Measurements from ENCODE around the gene ATP6V0A1.
"Not testable (repeated sequence)": the region's sequence is repeated elsewhere in the genome, so short reads cannot be mapped to it uniquely, and the experiment has no call there.

The ATP6V0A1 gene

GRCh38 chr17:42438600-42439567 is 19.8 kb upstream of the ATP6V0A1 start:
- peak in 1 of 3 experiments; percentile 23 for DNase-seq

- no peak for DNase-seq
Measured at GRCh38 chr17:42441371-42442195, 17.1 kb upstream of the ATP6V0A1 start.

DNA sequence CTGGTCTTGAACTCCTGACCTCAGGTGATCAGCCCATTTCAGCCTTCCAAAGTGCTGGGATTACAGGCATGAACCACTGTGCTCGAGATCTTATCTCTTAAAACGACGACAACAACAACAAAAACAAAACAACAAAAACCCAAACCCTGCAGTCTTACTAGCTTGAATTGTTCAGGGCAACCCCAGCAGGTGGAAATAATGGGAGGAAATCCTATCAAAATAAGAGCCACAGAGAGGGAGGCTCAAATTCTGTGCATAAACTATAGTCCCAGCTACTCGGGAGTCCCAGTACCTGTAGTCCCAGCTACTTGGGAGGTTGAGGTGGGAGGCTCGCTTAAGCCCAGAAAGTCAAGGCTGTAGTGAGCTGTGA is 16.5 kb upstream of the ATP6V0A1 start:
- DNase-seq = no peak

GRCh38 chr17:42449176-42449575 is 9.5 kb upstream of the ATP6V0A1 start:
- DNase-seq = not testable (repeated sequence)

GRCh38 chr17:42449838-42450237 is 8.8 kb upstream of the ATP6V0A1 start:
- DNase-seq = not testable (repeated sequence)

DNA sequence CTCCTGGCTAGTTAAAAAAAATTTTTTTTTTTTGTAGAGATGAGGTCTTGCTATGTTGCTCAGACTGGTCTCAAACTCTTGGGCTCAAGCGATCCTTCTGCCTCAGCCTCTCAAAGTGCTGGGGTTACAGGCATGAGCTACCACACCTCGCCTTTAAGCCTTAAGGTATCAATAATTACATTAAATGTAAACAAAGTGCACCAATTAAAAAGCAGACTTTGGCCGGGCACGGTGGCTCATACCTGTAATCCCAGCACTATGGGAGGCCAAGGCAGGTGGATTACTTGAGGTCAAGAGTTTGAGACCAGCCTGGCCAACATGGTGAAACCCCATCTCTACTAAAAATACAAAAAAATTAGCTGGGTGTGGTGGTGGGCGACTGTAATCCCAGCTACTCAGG is 7.4 kb upstream of the ATP6V0A1 start:
- not testable (repeated sequence) for DNase-seq

- no peak for DNase-seq
Measured at GRCh38 chr17:42453439-42453838, 5.2 kb upstream of the ATP6V0A1 start.

GRCh38 chr17:42454987-42455386 is 3.7 kb upstream of the ATP6V0A1 start:
- not testable (repeated sequence) for DNase-seq

GRCh38 chr17:42456223-42457106 is 2.2 kb upstream of the ATP6V0A1 start:
- DNase-seq = no peak

- DNase-seq = no peak
Measured at GRCh38 chr17:42457107-42457792, 1.4 kb upstream of the ATP6V0A1 start.

GRCh38 chr17:42459256-42459800 is 650 bp downstream of the ATP6V0A1 start:
- peak; percentile 24 to 75 (median 55) for DNase-seq

DNA sequence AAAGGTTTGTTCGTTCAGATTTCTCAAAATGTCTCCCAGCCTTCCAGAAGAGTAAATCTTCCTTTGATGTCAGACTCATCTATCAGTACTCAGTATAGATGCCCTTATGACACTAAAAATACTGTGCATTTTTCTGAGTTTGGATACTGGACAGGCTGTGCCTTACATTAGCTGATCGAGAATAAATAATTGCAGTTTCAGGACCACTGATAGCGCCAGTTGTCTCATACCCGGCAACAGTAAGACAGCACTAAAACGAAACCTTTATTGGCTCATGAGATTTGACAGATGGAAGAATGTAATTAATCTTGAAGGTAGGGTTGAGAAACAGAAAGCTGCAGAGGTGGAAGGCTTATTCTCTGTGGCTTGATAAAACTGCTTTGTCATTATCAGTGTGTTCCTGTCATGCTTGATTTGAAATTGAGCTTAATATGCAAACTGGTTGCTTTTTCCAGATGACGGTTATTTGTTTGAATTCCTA is 1.2 kb downstream of the ATP6V0A1 start:
- peak in 2 of 3 experiments; percentile 19 to 52 for DNase-seq

- DNase-seq = no peak
Measured at GRCh38 chr17:42460371-42460770, 1.7 kb downstream of the ATP6V0A1 start.

DNA sequence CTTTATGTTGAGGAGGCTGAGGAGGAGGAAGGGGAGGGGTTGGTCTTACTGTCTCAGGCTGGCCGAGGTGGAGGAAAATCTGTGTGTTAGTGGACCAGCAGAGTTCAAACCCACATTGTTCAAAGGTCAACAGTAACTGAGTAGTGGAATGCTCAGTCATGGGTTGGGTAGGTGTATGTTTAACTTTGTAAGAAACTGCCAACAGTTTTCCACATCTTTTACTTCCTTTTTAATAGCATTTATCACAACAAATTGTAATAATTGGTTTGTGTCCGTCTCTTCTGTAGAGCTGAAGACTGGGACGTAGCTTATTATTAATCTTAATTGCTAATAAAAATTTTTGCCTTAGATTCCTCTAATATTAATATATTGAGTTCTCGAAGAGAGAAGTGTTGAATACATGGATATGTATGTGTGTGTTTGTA is 5.3 kb downstream of the ATP6V0A1 start:
- DNase-seq = no peak

DNA sequence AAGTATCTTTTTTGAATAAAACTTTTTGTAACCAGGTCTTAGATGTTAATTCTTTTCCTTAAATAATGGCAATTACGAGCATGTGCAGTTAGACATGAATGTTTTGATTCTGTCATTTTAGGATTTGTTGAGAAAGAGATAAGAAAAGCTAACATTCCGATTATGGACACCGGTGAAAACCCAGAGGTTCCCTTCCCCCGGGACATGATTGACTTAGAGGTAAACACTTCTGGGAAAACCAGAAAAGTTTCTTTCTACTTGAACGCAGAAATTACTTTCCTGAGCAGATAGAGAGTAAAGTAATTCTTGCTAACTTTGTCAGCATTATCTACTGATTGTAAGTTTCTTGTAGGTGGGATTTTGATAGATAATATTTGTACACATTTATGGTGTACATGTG is 9.2 kb downstream of the ATP6V0A1 start:
- DNase-seq = no peak

DNA sequence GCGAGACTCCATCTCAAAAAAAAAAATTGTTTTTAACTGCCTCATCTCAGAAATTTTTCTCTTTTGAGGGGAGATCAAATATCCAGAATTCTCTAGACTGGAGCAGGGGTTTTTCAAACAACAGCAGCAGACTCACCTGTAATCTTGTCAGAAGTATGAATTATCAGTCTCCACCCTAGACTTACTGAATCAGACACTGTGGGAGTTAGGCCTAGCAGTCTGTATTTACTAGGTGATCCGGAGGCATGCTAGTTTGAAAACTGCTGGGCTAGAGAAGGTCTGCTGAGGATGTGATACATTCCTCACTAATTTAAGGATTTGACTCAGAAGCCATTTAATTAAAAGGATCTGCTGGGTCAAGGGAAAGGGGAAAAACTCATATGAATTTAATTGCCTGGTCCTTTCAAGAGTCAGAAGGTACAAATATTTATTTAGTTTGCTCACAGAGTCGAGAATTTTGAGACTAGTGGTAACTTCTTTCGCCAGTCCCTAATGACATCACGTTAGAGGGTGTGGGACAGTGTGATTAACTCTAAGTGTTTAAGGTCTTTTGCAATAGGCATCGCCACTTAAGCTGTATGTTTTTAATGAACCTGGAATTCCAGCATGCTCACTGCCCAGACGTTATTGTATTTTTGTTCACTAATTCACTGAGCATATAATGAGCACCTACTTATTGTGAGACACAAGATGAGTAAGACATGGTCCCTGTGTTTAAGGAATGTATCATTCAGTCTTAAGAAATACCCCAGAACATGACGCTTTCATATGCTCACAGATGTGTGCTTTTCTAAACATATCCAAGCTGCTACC is 14.2 kb downstream of the ATP6V0A1 start:
- DNase-seq = no peak

DNA sequence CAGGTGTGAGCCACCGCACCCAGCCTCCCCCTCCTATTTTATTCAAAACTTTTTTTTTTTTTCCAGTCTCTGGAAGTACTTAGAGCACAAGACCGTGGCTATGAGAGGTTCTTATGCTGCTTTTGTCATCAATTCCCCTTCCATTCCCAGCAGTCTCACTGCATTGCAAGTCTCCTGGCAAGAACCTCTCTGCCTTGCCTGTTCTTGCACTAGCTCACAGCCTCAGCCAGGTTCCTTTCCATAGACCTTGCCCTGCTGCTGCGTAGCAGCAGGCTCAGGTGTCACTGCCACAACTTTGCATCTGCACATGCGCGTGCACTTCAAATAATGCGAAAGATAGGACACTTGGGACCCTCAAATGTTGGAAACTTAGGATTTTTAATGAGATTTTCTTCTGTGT is 15.6 kb downstream of the ATP6V0A1 start:
- DNase-seq = no peak

DNA sequence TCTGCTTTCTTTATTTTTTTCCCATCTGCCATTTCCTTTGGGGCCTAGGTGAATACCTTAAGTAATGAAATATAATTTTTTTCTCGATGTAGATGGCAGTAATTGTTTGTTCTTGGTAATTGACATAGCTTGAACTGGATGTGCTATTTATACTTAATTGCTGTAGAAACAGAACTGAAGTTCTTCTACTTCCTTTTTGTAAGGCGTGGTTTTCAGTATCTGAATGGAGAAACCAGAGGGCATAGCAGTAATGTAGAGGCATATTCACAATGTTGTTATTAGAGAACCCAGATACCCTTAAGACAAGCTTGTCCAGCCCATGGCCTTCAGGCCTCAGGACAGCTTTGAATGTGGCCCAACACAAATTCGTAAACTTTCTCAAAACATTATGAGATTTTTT is 16.4 kb downstream of the ATP6V0A1 start:
- no peak for DNase-seq

DNA sequence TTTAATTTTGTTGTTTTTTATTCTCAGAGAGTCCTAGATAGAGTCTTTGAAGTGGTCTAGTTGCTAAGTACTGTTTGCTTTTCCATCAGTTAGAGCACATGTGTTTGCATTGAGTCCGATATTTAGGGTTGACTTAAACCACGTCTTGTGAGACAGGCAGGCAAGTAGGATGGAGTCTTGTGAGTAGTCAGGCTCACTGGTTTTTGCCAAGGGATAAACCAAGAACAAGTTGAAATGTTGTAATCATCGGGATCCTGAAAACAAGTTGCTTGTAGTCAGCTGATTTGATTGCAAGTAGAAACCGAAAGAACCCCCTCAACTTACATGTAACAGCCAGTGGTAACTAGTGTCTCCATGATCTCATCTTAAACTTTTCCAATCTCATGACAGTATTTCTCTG is 17.2 kb downstream of the ATP6V0A1 start:
- DNase-seq = no peak

GRCh38 chr17:42476411-42476810 is 17.7 kb downstream of the ATP6V0A1 start:
- DNase-seq = no peak

GRCh38 chr17:42477173-42477572 is 18.5 kb downstream of the ATP6V0A1 start:
- no peak for DNase-seq

Data from NCI-H1417 (cell line).